ENCODE measurements around the gene UPK2.

GRCh38 chr11:118921929-118922744 lies 34.0 kb upstream of the UPK2 start:
- TF ChIP-seq CTCF (IDR thresholded peaks at IDR 0.05; ENCODE audit: low read length) = no peak
- TF ChIP-seq EZH2 (IDR thresholded peaks at IDR 0.05; ENCODE audit: borderline replicate concordance, low read length) = no peak

Data from OCI-LY1 (cell line).